WTC11 (cell line): ENCODE results near the gene IQCK. TPM values are rescaled to one million over a fixed set of nuclear protein-coding genes. Genes with fewer than 3 reads are reported as not detected.

Source experiments
- total RNA-seq: library from RNA; stranded (reverse); gene quantifications from 3 replicates; pipeline ENCODE4 v1.2.3, GENCODE V29; 2021

The IQCK gene
- total RNA-seq, 1 experiment from 2014 or later: 5.8 TPM

Other genes with a start within 250 kb of the IQCK start
- gene GDE1, start 196.2 kb upstream of the IQCK start, total RNA-seq: 58.3 to 65.7 TPM (median 60.6 TPM) in 3 replicates
- 17.9 to 23.9 TPM (median 19.5 TPM) in 3 replicates for gene CCP110, start 194.3 kb upstream of the IQCK start, total RNA-seq
- gene VPS35L, start 162.6 kb upstream of the IQCK start, total RNA-seq: 59.7 to 71.7 TPM (median 65.5 TPM) in 3 replicates
- 87.4 to 102 TPM (median 93.4 TPM) in 3 replicates for gene KNOP1, start within 50 bp of the IQCK start, total RNA-seq
- 104 to 107 TPM (median 105 TPM) in 3 replicates for gene GPRC5B, start 166.6 kb downstream of the IQCK start, total RNA-seq